Suprapubic skin (tissue), 3 donors: ENCODE measurements around the gene PIP5K1A.

Source experiments
- POLR2AphosphoS5 ChIP-seq, 3 donors: sonication (generic); formaldehyde crosslinking; IDR thresholded peaks; one replicate each; pipeline ENCODE4 v1.6.1; 2017; ENCODE audit warnings: antibody characterized with exemption in 3 of 3
- TF ChIP-seq, protein P1 (sequence below), 2 donors: fragments of 200-600 bp in 1 of 2; fragments of 450-650 bp in 1 of 2; sonication (generic) in 1 of 2; IDR thresholded peaks; one replicate each; pipeline ENCODE4 v1.5.1; 2016 to 2019; ENCODE audit warnings: antibody characterized with exemption in 2 of 2, mild to moderate bottlenecking in 1 of 2, moderate library complexity in 1 of 2

DNA sequence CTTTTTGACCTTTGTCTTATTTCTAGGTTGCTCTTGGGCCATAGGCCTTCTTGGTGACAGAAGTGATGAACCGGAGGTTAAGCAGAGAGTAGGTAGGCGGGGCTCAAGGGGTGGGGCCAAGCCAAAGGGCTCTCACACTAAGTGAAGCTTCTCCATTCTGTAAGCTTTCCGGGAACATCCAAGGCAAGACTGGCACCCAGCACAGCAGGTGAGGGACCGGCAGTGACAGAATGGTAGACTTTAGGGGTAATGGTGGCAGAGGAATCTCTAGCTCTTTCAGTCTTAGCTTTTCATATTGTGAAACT lies 41.9 kb upstream of the PIP5K1A start, which contains the start of gene TNFAIP8L2:
- TF ChIP-seq, protein P1, sequence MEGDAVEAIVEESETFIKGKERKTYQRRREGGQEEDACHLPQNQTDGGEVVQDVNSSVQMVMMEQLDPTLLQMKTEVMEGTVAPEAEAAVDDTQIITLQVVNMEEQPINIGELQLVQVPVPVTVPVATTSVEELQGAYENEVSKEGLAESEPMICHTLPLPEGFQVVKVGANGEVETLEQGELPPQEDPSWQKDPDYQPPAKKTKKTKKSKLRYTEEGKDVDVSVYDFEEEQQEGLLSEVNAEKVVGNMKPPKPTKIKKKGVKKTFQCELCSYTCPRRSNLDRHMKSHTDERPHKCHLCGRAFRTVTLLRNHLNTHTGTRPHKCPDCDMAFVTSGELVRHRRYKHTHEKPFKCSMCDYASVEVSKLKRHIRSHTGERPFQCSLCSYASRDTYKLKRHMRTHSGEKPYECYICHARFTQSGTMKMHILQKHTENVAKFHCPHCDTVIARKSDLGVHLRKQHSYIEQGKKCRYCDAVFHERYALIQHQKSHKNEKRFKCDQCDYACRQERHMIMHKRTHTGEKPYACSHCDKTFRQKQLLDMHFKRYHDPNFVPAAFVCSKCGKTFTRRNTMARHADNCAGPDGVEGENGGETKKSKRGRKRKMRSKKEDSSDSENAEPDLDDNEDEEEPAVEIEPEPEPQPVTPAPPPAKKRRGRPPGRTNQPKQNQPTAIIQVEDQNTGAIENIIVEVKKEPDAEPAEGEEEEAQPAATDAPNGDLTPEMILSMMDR (IDR thresholded peaks at IDR 0.05), result no peak
- no peak for TF ChIP-seq POLR2AphosphoS5 (IDR thresholded peaks at IDR 0.05)
